Endothelial cell of umbilical vein (primary cell): ENCODE results near the gene ANKRD34A.

Experiments used
- EZH2 ChIP-seq: IDR thresholded peaks from 2 replicates; pipeline ENCODE4 v1.6.1; 2012; ENCODE audit warnings: borderline replicate concordance, low read depth, mild to moderate bottlenecking, moderate library complexity, low read length, inconsistent platforms; ENCODE audit not compliant: severe bottlenecking
- JUN ChIP-seq: IDR thresholded peaks from 2 replicates; pipeline ENCODE4 v1.6.1; 2011; ENCODE audit warnings: borderline replicate concordance, low read depth; ENCODE audit not compliant: insufficient read length, insufficient read depth
- MYC ChIP-seq: IDR thresholded peaks from one replicate; pipeline ENCODE4 v1.6.1; 2011; ENCODE audit warnings: mild to moderate bottlenecking, low read depth, low read length
- POLR2A ChIP-seq: IDR thresholded peaks from 2 replicates; pipeline ENCODE4 v1.6.1; 2012; ENCODE audit warnings: low read depth, mild to moderate bottlenecking, control low read depth, low read length
- POLR2AphosphoS5 ChIP-seq: IDR thresholded peaks from 2 replicates; pipeline ENCODE4 v1.6.1; 2012; ENCODE audit warnings: low read depth, mild to moderate bottlenecking, control low read depth, low read length, moderate library complexity; ENCODE audit not compliant: insufficient read depth
- TF ChIP-seq, protein P1 (sequence below), 2 donors: IDR thresholded peaks; 1 replicate in 1 of 2; 2 replicates in 1 of 2; pipeline ENCODE4 v1.5.1; 2011; ENCODE audit warnings: low read length in 2 of 2, mild to moderate bottlenecking in 2 of 2, moderate library complexity in 2 of 2, control low read depth in 1 of 2, inconsistent platforms in 1 of 2, low read depth in 1 of 2; ENCODE audit not compliant: insufficient read depth in 1 of 2; ENCODE audit errors: extremely low read depth in 1 of 2
- TF ChIP-seq, protein P2 (sequence below): IDR thresholded peaks from 2 replicates; pipeline ENCODE4 v1.6.1; 2011; ENCODE audit not compliant: insufficient read depth, insufficient read length

DNA sequence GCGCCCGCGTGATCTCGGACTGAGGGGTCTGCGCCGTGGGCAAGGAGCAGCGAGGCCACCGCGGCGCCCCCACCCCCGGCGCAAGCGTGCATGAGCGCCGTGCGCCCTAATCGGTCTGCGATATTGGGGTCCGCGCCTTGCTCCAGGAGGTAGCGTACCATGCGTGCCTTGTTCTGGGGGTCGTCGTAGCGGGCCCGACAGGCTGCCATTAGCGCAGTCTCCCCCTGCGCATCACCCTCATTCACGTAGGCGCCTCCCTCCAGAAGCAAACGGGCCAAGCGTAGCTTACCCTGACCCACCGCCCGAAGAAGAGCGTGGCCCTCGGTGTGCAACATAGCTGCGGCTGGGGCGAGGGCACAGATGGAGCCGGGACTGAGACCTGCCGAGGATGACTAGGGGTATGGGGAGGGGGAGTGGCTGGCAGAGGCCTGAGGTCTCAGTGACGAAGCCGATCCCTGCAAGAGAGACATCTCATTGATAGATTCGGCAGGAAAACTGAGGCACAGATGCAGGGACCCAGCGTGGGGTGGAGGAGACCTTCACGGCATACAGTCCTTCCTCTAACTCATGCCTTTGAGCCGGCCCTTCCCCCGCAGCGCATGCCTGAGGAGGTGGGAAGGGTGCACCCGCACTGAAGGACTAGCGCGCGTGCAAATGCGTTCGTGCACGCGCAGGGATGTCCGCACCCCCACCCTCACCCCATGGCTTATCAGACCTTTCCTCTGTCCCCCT is 2.8 kb downstream of the ANKRD34A start:
- TF ChIP-seq, protein P1, sequence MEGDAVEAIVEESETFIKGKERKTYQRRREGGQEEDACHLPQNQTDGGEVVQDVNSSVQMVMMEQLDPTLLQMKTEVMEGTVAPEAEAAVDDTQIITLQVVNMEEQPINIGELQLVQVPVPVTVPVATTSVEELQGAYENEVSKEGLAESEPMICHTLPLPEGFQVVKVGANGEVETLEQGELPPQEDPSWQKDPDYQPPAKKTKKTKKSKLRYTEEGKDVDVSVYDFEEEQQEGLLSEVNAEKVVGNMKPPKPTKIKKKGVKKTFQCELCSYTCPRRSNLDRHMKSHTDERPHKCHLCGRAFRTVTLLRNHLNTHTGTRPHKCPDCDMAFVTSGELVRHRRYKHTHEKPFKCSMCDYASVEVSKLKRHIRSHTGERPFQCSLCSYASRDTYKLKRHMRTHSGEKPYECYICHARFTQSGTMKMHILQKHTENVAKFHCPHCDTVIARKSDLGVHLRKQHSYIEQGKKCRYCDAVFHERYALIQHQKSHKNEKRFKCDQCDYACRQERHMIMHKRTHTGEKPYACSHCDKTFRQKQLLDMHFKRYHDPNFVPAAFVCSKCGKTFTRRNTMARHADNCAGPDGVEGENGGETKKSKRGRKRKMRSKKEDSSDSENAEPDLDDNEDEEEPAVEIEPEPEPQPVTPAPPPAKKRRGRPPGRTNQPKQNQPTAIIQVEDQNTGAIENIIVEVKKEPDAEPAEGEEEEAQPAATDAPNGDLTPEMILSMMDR (IDR thresholded peaks at IDR 0.05; ENCODE audit: extremely low read depth in 1 of 2, insufficient read depth in 1 of 2, low read depth in 1 of 2, low read length in 2 of 2), result no peak
- TF ChIP-seq EZH2 (no peak), POLR2AphosphoS5 (no peak), POLR2A (no peak), MYC (no peak), JUN (no peak)
- TF ChIP-seq, protein P2, sequence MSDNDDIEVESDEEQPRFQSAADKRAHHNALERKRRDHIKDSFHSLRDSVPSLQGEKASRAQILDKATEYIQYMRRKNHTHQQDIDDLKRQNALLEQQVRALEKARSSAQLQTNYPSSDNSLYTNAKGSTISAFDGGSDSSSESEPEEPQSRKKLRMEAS, result no peak
